WTC11 (cell line): ENCODE data around the gene BRD4. TPM values are rescaled to one million over a fixed set of nuclear protein-coding genes. Genes with fewer than 3 reads are reported as not detected.

Experiments used
- ATAC-seq: fragments of 200-7000 bp; cut with Tn5 transposase; 2 replicates; pipeline ENCODE4 v1.10.0; 2021; ENCODE audit warnings: mild to moderate bottlenecking, moderate library complexity
- CTCF ChIA-PET: fragments of 300-600 bp; sonication (Branson Sonifier 250); formaldehyde crosslinking; loops from one replicate; lab custom pipeline; 2021; ENCODE audit warnings: antibody characterized with exemption; lab: Charles Lee
- POLR2A ChIA-PET: fragments of 350-600 bp; sonication (Branson Sonifier 250); formaldehyde crosslinking; loops from one replicate; lab custom pipeline; 2021; ENCODE audit warnings: antibody characterized with exemption; lab: Charles Lee
- DNase-seq: peaks from one replicate; pipeline ENCODE4 v3.0.0; 2021; ENCODE audit warnings: low spot score
- H3K27ac Mint-ChIP-seq: 2 replicates; pipeline ENCODE4 v1.8.0; 2021; ENCODE audit warnings: mixed read lengths
- H3K27me3 Mint-ChIP-seq: 2 replicates; pipeline ENCODE4 v1.8.0; 2021; ENCODE audit warnings: low read depth, mild to moderate bottlenecking, moderate library complexity, mixed read lengths
- H3K36me3 Mint-ChIP-seq: 2 replicates; pipeline ENCODE4 v1.8.0; 2021; ENCODE audit warnings: mixed read lengths
- H3K4me1 Mint-ChIP-seq: 2 replicates; pipeline ENCODE4 v1.8.0; 2022; ENCODE audit warnings: mixed read lengths
- H3K4me3 Mint-ChIP-seq: 2 replicates; pipeline ENCODE4 v1.8.0; 2021; ENCODE audit warnings: mild to moderate bottlenecking, moderate library complexity, mixed read lengths
- H3K9me3 Mint-ChIP-seq: 2 replicates; pipeline ENCODE4 v1.8.0; 2021; ENCODE audit warnings: mixed read lengths
- ATF1 ChIP-seq: sonication (generic); formaldehyde crosslinking; IDR thresholded peaks from 2 replicates; pipeline ENCODE4 v1.8.1; 2023; ENCODE audit warnings: mild to moderate bottlenecking, moderate library complexity, missing genetic modification reagents
- CTCF ChIP-seq: fragments of 200-600 bp; IDR thresholded peaks from 2 replicates; pipeline ENCODE4 v1.8.0; 2022; ENCODE audit warnings: antibody characterized with exemption
- E2F4 ChIP-seq: sonication (generic); formaldehyde crosslinking; IDR thresholded peaks from 2 replicates; pipeline ENCODE4 v1.8.1; 2022; ENCODE audit warnings: low read depth, mild to moderate bottlenecking, moderate library complexity, missing genetic modification reagents, borderline replicate concordance
- JUN ChIP-seq: sonication (generic); formaldehyde crosslinking; IDR thresholded peaks from 2 replicates; pipeline ENCODE4 v1.8.0; 2023; ENCODE audit warnings: mild to moderate bottlenecking, missing genetic modification reagents
- KAT7 ChIP-seq: sonication (generic); formaldehyde crosslinking; IDR thresholded peaks from 2 replicates; pipeline ENCODE4 v1.8.1; 2023; ENCODE audit warnings: missing genetic modification reagents, mild to moderate bottlenecking, borderline replicate concordance
- ZBTB21 ChIP-seq: sonication (generic); formaldehyde crosslinking; IDR thresholded peaks from 2 replicates; pipeline ENCODE4 v1.8.1; 2023; ENCODE audit warnings: mild to moderate bottlenecking, missing genetic modification reagents, borderline replicate concordance
- ZMAT4 ChIP-seq: fragments of 250-450 bp; sonication (Bioruptor Pico); IDR thresholded peaks from 2 replicates; pipeline ENCODE4 v1.9.0; 2021; ENCODE audit warnings: mild to moderate bottlenecking
- ZNF423 ChIP-seq: fragments of 250-450 bp; sonication (Bioruptor Pico); IDR thresholded peaks from 2 replicates; pipeline ENCODE4 v2.1.2; 2022; ENCODE audit warnings: mild to moderate bottlenecking, moderate library complexity
- total RNA-seq: library from RNA; stranded (reverse); gene quantifications from 3 replicates; pipeline ENCODE4 v1.2.3, GENCODE V29; 2021
- TF ChIP-seq, protein P1 (sequence below): fragments of 250-450 bp; sonication (Bioruptor Pico); IDR thresholded peaks from 2 replicates; pipeline ENCODE4 v1.8.0; 2021; ENCODE audit warnings: mild to moderate bottlenecking
- TF ChIP-seq, protein P2 (sequence below): fragments of 250-450 bp; sonication (Bioruptor Pico); IDR thresholded peaks from 2 replicates; pipeline ENCODE4 v1.9.0; 2021; ENCODE audit warnings: mild to moderate bottlenecking
- TF ChIP-seq, protein P3 (sequence below): fragments of 250-450 bp; sonication (Bioruptor Pico); IDR thresholded peaks from 2 replicates; pipeline ENCODE4 v1.9.0; 2021; ENCODE audit warnings: moderate library complexity, mild to moderate bottlenecking, inconsistent platforms, borderline replicate concordance
- TF ChIP-seq, protein P4 (sequence below): fragments of 250-450 bp; sonication (Bioruptor Pico); conservative IDR thresholded peaks from 2 replicates; pipeline ENCODE4 v1.9.0; 2021; ENCODE audit warnings: mild to moderate bottlenecking

The BRD4 gene
- total RNA-seq, 1 experiment from 2014 or later = 128 TPM

- TF ChIP-seq, protein P1, sequence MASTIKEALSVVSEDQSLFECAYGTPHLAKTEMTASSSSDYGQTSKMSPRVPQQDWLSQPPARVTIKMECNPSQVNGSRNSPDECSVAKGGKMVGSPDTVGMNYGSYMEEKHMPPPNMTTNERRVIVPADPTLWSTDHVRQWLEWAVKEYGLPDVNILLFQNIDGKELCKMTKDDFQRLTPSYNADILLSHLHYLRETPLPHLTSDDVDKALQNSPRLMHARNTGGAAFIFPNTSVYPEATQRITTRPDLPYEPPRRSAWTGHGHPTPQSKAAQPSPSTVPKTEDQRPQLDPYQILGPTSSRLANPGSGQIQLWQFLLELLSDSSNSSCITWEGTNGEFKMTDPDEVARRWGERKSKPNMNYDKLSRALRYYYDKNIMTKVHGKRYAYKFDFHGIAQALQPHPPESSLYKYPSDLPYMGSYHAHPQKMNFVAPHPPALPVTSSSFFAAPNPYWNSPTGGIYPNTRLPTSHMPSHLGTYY = peak; percentile 87
- peak; percentile 9; the same call in 1 of the 2 replicates for TF ChIP-seq ZMAT4 (CRISPR knock-in tag)
- no peak for TF ChIP-seq CTCF
Observed at GRCh38 chr19:15379083-15379998, 47.0 kb upstream of the BRD4 start, which contains the start of gene AKAP8 (continued).

GRCh38 chr19:15378534-15379082 is 46.3 kb upstream of the BRD4 start:
- ATAC-seq (no peak), DNase-seq (no peak)
- no peak for TF ChIP-seq KAT7 (CRISPR knock-in tag)
- TF ChIP-seq JUN (CRISPR knock-in tag) = peak; percentile 70; the same call in 1 of the 2 replicates
- TF ChIP-seq E2F4 (CRISPR knock-in tag) = peak; percentile 9; the same call in 1 of the 2 replicates
- TF ChIP-seq, protein P2, sequence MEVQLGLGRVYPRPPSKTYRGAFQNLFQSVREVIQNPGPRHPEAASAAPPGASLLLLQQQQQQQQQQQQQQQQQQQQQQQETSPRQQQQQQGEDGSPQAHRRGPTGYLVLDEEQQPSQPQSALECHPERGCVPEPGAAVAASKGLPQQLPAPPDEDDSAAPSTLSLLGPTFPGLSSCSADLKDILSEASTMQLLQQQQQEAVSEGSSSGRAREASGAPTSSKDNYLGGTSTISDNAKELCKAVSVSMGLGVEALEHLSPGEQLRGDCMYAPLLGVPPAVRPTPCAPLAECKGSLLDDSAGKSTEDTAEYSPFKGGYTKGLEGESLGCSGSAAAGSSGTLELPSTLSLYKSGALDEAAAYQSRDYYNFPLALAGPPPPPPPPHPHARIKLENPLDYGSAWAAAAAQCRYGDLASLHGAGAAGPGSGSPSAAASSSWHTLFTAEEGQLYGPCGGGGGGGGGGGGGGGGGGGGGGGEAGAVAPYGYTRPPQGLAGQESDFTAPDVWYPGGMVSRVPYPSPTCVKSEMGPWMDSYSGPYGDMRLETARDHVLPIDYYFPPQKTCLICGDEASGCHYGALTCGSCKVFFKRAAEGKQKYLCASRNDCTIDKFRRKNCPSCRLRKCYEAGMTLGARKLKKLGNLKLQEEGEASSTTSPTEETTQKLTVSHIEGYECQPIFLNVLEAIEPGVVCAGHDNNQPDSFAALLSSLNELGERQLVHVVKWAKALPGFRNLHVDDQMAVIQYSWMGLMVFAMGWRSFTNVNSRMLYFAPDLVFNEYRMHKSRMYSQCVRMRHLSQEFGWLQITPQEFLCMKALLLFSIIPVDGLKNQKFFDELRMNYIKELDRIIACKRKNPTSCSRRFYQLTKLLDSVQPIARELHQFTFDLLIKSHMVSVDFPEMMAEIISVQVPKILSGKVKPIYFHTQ (CRISPR knock-in tag) = peak; percentile 54; the same call in 1 of the 2 replicates
- TF ChIP-seq, protein P3, sequence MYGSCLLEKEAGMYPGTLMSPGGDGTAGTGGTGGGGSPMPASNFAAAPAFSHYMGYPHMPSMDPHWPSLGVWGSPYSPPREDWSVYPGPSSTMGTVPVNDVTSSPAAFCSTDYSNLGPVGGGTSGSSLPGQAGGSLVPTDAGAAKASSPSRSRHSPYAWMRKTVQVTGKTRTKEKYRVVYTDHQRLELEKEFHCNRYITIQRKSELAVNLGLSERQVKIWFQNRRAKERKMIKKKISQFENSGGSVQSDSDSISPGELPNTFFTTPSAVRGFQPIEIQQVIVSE (CRISPR knock-in tag) = no peak
- TF ChIP-seq ATF1 = no peak
- Mint-ChIP-seq H3K9me3 (no peaks in the 10 kb centered on the region), H3K27me3 (no peaks in the 10 kb centered on the region), H3K4me3 (peak overlapping the region; percentile 99), H3K4me1 (peaks cover 29% of the 10 kb centered on the region), H3K36me3 (no peaks in the 10 kb centered on the region; the same call in 1 of the 2 replicates), H3K27ac (peak overlapping the region; percentile 95)
- CTCF ChIA-PET = interaction anchor here (0.8 to 4.5 kb wide), 12 partner anchors 35 to 277 kb away, joined by 3 to 22 read pairs (median 5); partner anchors contain the start of gene AKAP8L
- POLR2A ChIA-PET = interaction anchor here (0.7 to 2.4 kb wide), 7 partner anchors 41 to 177 kb away, joined by 3 to 31 read pairs (median 5); partner anchors contain the start of genes AKAP8L, BRD4 and EPHX3

DNA sequence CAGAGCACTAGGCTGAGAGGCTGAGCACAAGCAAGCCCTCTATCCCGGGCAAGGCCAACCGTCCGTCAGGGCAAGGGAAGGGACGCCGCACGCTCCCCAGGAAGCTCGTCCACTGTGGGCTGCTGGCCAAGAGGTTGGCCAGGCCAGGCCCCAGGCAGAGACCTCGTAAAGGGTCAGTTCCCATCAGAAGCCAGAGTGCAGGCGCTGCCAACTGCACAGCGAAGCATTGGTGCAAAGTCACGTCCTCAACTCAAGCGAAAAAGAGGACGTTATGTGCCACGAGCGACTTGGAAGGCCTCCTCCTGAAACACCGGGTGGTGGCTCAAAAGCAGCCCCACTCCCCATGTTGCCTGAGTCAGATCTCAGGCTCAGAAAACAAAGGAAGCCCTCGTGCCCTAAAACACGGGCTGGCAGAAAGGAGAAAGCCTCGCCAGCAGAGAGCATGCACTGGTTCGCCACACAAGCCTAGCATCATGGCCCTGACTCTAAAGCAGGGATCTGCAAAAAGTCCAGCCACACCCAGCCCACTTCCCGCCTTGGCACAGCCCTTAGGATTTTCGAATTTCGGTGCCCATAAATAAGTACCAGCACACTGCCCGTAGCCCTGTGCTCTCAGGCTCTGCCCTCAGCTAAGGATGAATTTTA is 42.6 kb upstream of the BRD4 start:
- no peaks in the 10 kb centered on the region for H3K27me3 Mint-ChIP-seq
- H3K4me1 Mint-ChIP-seq = peaks cover 15% of the 10 kb centered on the region
- peaks cover 32% of the 10 kb centered on the region for H3K36me3 Mint-ChIP-seq
- DNase-seq = no peak
- H3K9me3 Mint-ChIP-seq = no peaks in the 10 kb centered on the region
- POLR2A ChIA-PET = no interaction called here
- no peak for ATAC-seq
- CTCF ChIA-PET = no interaction called here
- H3K4me3 Mint-ChIP-seq = no peak overlapping the region
- peak overlapping the region; percentile 53 for H3K27ac Mint-ChIP-seq
- TF ChIP-seq ZNF423 (CRISPR knock-in tag) = no peak
- TF ChIP-seq E2F4 (CRISPR knock-in tag) = no peak
- TF ChIP-seq ZBTB21 (CRISPR knock-in tag) = no peak
- TF ChIP-seq, protein P4, sequence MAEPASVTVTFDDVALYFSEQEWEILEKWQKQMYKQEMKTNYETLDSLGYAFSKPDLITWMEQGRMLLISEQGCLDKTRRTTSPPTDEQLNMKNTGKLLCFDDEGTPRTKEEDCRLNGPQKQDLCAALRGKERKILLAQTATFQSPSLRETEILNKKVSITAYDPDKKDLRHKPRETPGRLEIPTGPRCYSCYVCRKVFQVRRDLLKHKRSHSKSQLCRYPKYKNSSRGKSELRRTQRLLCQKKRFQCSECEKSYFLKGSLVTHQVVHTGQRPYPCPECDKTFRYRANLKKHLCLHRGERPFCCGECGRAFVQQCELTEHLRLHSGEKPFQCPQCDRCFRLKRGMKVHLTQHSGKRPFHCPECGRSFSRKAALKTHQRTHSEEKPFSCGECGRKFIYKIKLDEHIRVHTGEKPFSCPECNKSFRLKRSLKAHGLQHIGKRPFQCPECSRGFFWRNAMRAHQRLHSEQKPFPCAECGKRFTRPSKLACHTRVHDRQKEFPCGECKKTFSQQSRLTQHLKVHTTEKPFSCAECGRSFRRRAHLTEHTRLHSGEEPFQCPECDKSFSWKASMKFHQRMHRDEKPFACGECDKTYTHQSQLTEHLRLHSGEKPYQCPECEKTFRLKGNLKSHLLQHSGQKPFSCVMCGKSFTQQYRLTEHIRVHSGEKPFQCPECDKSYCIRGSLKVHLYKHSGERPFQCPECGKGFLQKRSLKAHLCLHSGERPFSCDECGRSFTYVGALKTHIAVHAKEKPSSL = no peak
